NAMALWA (cell line): Measurements from ENCODE around the gene PELI1.

Experiments used
- DNase-seq: peaks from one replicate; pipeline ENCODE4 v3.0.0-alpha.2; 2015; ENCODE audit warnings: low spot score

PELI1 gene

GRCh38 chr2:64153811-64154210 is 9.6 kb upstream of the PELI1 start:
- no peak for DNase-seq

GRCh38 chr2:64151476-64151875 is 7.3 kb upstream of the PELI1 start:
- DNase-seq, result no peak

GRCh38 chr2:64145714-64146113 is 1.5 kb upstream of the PELI1 start:
- DNase-seq, result no peak

- no peak for DNase-seq
These were observed 899 bp upstream of the PELI1 start for GRCh38 chr2:64145119-64145518.

GRCh38 chr2:64143169-64144056 is 807 bp downstream of the PELI1 start:
- peak; percentile 85 for DNase-seq

GRCh38 chr2:64142741-64143168 is 1.5 kb downstream of the PELI1 start:
- no peak for DNase-seq

GRCh38 chr2:64141674-64142405 is 2.4 kb downstream of the PELI1 start:
- peak; percentile 54 for DNase-seq

GRCh38 chr2:64140665-64141200 is 3.5 kb downstream of the PELI1 start:
- DNase-seq, result peak; percentile 34

- no peak for DNase-seq
These were observed 4.3 kb downstream of the PELI1 start for GRCh38 chr2:64139956-64140355.

GRCh38 chr2:64137996-64138395 is 6.2 kb downstream of the PELI1 start:
- DNase-seq, result no peak

GRCh38 chr2:64137567-64137966 is 6.7 kb downstream of the PELI1 start:
- DNase-seq, result no peak

- DNase-seq, result no peak
These were observed 8.8 kb downstream of the PELI1 start for GRCh38 chr2:64135421-64135820.

GRCh38 chr2:64134813-64135212 is 9.4 kb downstream of the PELI1 start:
- DNase-seq, result no peak

GRCh38 chr2:64133828-64134227 is 10.4 kb downstream of the PELI1 start:
- DNase-seq, result no peak

- no peak for DNase-seq
These were observed 10.9 kb downstream of the PELI1 start for GRCh38 chr2:64133354-64133753.

- DNase-seq, result no peak
These were observed 13.9 kb downstream of the PELI1 start for GRCh38 chr2:64130333-64130732.

GRCh38 chr2:64128943-64129391 is 15.3 kb downstream of the PELI1 start:
- no peak for DNase-seq

- DNase-seq, result no peak
These were observed 15.8 kb downstream of the PELI1 start for GRCh38 chr2:64128406-64128805.

- no peak for DNase-seq
These were observed 17.1 kb downstream of the PELI1 start for GRCh38 chr2:64127119-64127518.

- no peak for DNase-seq
These were observed 17.6 kb downstream of the PELI1 start for GRCh38 chr2:64126601-64127000.

- no peak for DNase-seq
These were observed 19.6 kb downstream of the PELI1 start for GRCh38 chr2:64124571-64124970.

GRCh38 chr2:64124168-64124567 is 20.1 kb downstream of the PELI1 start:
- DNase-seq, result no peak

- DNase-seq, result no peak
These were observed 20.5 kb downstream of the PELI1 start for GRCh38 chr2:64123740-64124139.
